A673 (cell line): ENCODE data around the gene APOBEC3F.

Experiments
- CTCF ChIP-seq: fragments of 300-800, 200-600 bp; sonication (generic); conservative IDR thresholded peaks from 2 replicates; pipeline ENCODE4 v1.5.1; 2017; ENCODE audit warnings: low read depth, mild to moderate bottlenecking, antibody characterized with exemption, low read length, moderate library complexity, mixed read lengths
- EZH2 ChIP-seq: fragments of 200-600 bp; sonication (generic); IDR thresholded peaks from 2 replicates; pipeline ENCODE4 v1.6.1; 2017; ENCODE audit warnings: borderline replicate concordance, low read depth, mild to moderate bottlenecking, mixed read lengths, antibody characterized with exemption, low read length; ENCODE audit not compliant: poor library complexity, severe bottlenecking

- TF ChIP-seq EZH2: no peak
- no peak for TF ChIP-seq CTCF
Observed at GRCh38 chr22:39028281-39028680, 12.4 kb upstream of the APOBEC3F start.
